ENCODE measurements around the gene ZFYVE21.

ZFYVE21 gene

GRCh38 chr14:103692159-103692558 lies 23.5 kb upstream of the ZFYVE21 start:
- no peak for DNase-seq (ENCODE audit: low read depth in 2 of 2)

- DNase-seq (ENCODE audit: low read depth in 2 of 2): no peak
Measured at GRCh38 chr14:103692871-103693270, 22.7 kb upstream of the ZFYVE21 start.

- no peak for DNase-seq (ENCODE audit: low read depth in 2 of 2)
Measured at GRCh38 chr14:103693515-103693914, 22.1 kb upstream of the ZFYVE21 start.

- no peak for DNase-seq (ENCODE audit: low read depth in 2 of 2)
Measured at GRCh38 chr14:103694572-103695026, 21.0 kb upstream of the ZFYVE21 start.

- no peak for DNase-seq (ENCODE audit: low read depth in 2 of 2)
Measured at GRCh38 chr14:103695296-103696069, 20.1 kb upstream of the ZFYVE21 start.

GRCh38 chr14:103696070-103696402 lies 19.6 kb upstream of the ZFYVE21 start:
- no peak for DNase-seq (ENCODE audit: low read depth in 2 of 2)

GRCh38 chr14:103696466-103697071 lies 19.0 kb upstream of the ZFYVE21 start:
- DNase-seq (ENCODE audit: low read depth in 2 of 2): no peak

GRCh38 chr14:103697206-103697602 lies 18.4 kb upstream of the ZFYVE21 start:
- DNase-seq (ENCODE audit: low read depth in 2 of 2): no peak

- DNase-seq (ENCODE audit: low read depth in 2 of 2): no peak
Measured at GRCh38 chr14:103697603-103698379, 17.8 kb upstream of the ZFYVE21 start.

- no peak for DNase-seq (ENCODE audit: low read depth in 2 of 2)
Measured at GRCh38 chr14:103698380-103699260, 17.0 kb upstream of the ZFYVE21 start.

GRCh38 chr14:103699261-103699661 lies 16.3 kb upstream of the ZFYVE21 start:
- no peak for DNase-seq (ENCODE audit: low read depth in 2 of 2)

- no peak for DNase-seq (ENCODE audit: low read depth in 2 of 2)
Measured at GRCh38 chr14:103699901-103700752, 15.5 kb upstream of the ZFYVE21 start.

GRCh38 chr14:103700753-103701490 lies 14.7 kb upstream of the ZFYVE21 start:
- no peak for DNase-seq (ENCODE audit: low read depth in 2 of 2)

GRCh38 chr14:103702095-103702494 lies 13.5 kb upstream of the ZFYVE21 start:
- no peak for DNase-seq (ENCODE audit: low read depth in 2 of 2)

- DNase-seq (ENCODE audit: low read depth in 2 of 2): no peak
Measured at GRCh38 chr14:103702497-103703432, 12.8 kb upstream of the ZFYVE21 start.

GRCh38 chr14:103703433-103704385 lies 11.9 kb upstream of the ZFYVE21 start:
- DNase-seq (ENCODE audit: low read depth in 2 of 2): no peak

- no peak for DNase-seq (ENCODE audit: low read depth in 2 of 2)
Measured at GRCh38 chr14:103704708-103705107, 10.9 kb upstream of the ZFYVE21 start.

GRCh38 chr14:103705118-103705503 lies 10.5 kb upstream of the ZFYVE21 start:
- DNase-seq (ENCODE audit: low read depth in 2 of 2): no peak
